ENCODE data around the gene POTEF.
"Not testable (repeated sequence)": the region's sequence is repeated elsewhere in the genome, so short reads cannot be mapped to it uniquely, and the experiment has no call there.

DNA sequence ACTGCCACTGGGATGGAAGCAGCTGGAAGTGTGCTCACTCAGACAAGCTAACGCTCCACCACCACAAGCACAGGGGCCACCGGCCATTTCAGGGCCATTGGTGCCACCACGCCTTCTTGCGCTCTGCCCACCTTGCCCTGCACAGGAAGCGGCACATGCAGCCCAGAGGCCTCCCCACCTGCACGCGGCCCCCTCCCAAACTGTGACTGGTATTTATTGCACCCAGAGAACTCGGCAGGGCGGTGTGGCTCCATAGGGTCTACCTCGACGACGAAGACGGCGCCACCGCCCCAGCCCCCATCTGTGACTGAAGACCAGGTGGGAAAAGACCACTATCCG, 90.8 kb downstream of the POTEF start:
- not testable (repeated sequence) for TF ChIP-seq POLR2AphosphoS5 (IDR thresholded peaks at IDR 0.05; ENCODE audit: insufficient read depth, low read depth, low read length); CTCF (IDR thresholded peaks at IDR 0.05; ENCODE audit: extremely low read depth in 1 of 2, insufficient read depth in 1 of 2, low read depth in 1 of 2, low read length in 2 of 2)
